GM12801 (cell line): Measurements from ENCODE around the gene SPINT2.

Source experiments
- CTCF ChIP-seq: IDR thresholded peaks from one replicate; pipeline ENCODE4 v1.5.1; 2011; ENCODE audit warnings: control low read depth; ENCODE audit not compliant: insufficient read length; ENCODE audit errors: extremely low read depth

The SPINT2 gene

GRCh38 chr19:38266981-38267597, 2.7 kb downstream of the SPINT2 start:
- TF ChIP-seq CTCF = no peak

- no peak for TF ChIP-seq CTCF
Measured at GRCh38 chr19:38267761-38268483, 3.5 kb downstream of the SPINT2 start.

GRCh38 chr19:38268539-38268938, 4.2 kb downstream of the SPINT2 start:
- no peak for TF ChIP-seq CTCF

- no peak for TF ChIP-seq CTCF
Measured at GRCh38 chr19:38270587-38271167, 6.3 kb downstream of the SPINT2 start.

- no peak for TF ChIP-seq CTCF
Measured at GRCh38 chr19:38273499-38273898, 9.1 kb downstream of the SPINT2 start.

- TF ChIP-seq CTCF = no peak
Measured at GRCh38 chr19:38274739-38275138, 10.4 kb downstream of the SPINT2 start.

- no peak for TF ChIP-seq CTCF
Measured at GRCh38 chr19:38276942-38277517, 12.7 kb downstream of the SPINT2 start.
